Loucy (cell line): ENCODE results near the gene TVP23A.

Source experiments
- EZH2phosphoT487 ChIP-seq: fragments of 200-600 bp; IDR thresholded peaks from 2 replicates; pipeline ENCODE4 v1.6.1; 2018; ENCODE audit warnings: antibody characterized with exemption, mild to moderate bottlenecking, moderate library complexity, borderline replicate concordance
- TF ChIP-seq, protein P1 (sequence below): fragments of 200-600 bp; sonication (generic); conservative IDR thresholded peaks from 2 replicates; pipeline ENCODE4 v1.5.1; 2014; ENCODE audit warnings: mild to moderate bottlenecking, antibody characterized with exemption, low read length

DNA sequence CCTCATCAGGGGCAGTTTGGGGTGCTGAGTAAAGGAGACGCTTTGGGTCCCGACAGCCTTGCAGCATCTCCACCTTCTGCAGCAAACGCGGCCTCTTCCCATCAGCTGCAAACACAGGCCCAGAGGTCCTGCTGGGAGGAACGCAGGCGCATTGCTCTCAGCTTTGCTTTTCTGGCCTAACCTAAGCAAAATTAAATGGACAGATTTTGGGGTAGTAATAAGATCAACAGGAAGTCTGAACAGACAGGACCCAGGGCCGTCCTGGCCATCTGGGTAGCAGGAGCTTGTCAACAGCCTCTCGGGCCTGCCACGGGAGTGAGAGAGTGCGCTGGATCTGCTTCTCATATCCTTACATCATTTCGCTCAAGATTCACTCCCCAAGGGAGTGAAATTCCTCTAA, 67.8 kb downstream of the TVP23A start:
- TF ChIP-seq, protein P1, sequence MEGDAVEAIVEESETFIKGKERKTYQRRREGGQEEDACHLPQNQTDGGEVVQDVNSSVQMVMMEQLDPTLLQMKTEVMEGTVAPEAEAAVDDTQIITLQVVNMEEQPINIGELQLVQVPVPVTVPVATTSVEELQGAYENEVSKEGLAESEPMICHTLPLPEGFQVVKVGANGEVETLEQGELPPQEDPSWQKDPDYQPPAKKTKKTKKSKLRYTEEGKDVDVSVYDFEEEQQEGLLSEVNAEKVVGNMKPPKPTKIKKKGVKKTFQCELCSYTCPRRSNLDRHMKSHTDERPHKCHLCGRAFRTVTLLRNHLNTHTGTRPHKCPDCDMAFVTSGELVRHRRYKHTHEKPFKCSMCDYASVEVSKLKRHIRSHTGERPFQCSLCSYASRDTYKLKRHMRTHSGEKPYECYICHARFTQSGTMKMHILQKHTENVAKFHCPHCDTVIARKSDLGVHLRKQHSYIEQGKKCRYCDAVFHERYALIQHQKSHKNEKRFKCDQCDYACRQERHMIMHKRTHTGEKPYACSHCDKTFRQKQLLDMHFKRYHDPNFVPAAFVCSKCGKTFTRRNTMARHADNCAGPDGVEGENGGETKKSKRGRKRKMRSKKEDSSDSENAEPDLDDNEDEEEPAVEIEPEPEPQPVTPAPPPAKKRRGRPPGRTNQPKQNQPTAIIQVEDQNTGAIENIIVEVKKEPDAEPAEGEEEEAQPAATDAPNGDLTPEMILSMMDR, result no peak
- TF ChIP-seq EZH2phosphoT487, result no peak
